ENCODE measurements around the gene LDLRAD3. TPM values are rescaled to one million over a fixed set of nuclear protein-coding genes. Genes with fewer than 3 reads are reported as not detected.
A peak's percentile ranks its signal among the peaks of the same experiment; 100 is the strongest.

Gene LDLRAD3
- total RNA-seq, 1 donor from 2014 or later: 14.9 TPM

GRCh38 chr11:36238881-36239280, 295.0 kb downstream of the LDLRAD3 start:
- H3K79me2 ChIP-seq (ENCODE audit: insufficient read depth, low read length): no peaks in the 10 kb centered on the region
- no peak for FAIRE-seq
- H3K27me3 Mint-ChIP-seq (ENCODE audit: low read depth, unreplicated experiment): peaks cover 6% of the 10 kb centered on the region
- H3K36me3 ChIP-seq (ENCODE audit: insufficient read depth, low read length): no peaks in the 10 kb centered on the region
- H4K20me1 ChIP-seq (ENCODE audit: insufficient read depth, low read length): no peaks in the 10 kb centered on the region
- peaks cover 4% of the 10 kb centered on the region for H3K4me1 ChIP-seq (ENCODE audit: insufficient read depth, low read length)
- H3K9me3 ChIP-seq (ENCODE audit: insufficient read depth, low read depth, low read length): no peaks in the 10 kb centered on the region
- H3K27me3 ChIP-seq (ENCODE audit: insufficient read depth, low read length): no peaks in the 10 kb centered on the region
- H3K9ac ChIP-seq (ENCODE audit: low read length): no peak overlapping the region
- no peak overlapping the region for H3K27ac Mint-ChIP-seq (ENCODE audit: unreplicated experiment)
- no peak overlapping the region for H3K27ac ChIP-seq (ENCODE audit: low read depth, low read length)
- DNase-seq (ENCODE audit: low read depth): no peak
- peaks cover 2% of the 10 kb centered on the region for H3K36me3 Mint-ChIP-seq (ENCODE audit: low read depth, unreplicated experiment)
- no peak overlapping the region for H3K4me2 ChIP-seq (ENCODE audit: low read length)
- peaks cover 6% of the 10 kb centered on the region for H3K4me1 Mint-ChIP-seq (ENCODE audit: low read depth, unreplicated experiment)
- no peak overlapping the region for H3K4me3 Mint-ChIP-seq (ENCODE audit: unreplicated experiment)
- no peak overlapping the region for H3K4me3 ChIP-seq (ENCODE audit: insufficient read depth, low read depth, low read length)
- TF ChIP-seq CTCF (IDR thresholded peaks at IDR 0.05; ENCODE audit: insufficient read depth, low read depth, low read length): no peak
- peaks cover 1% of the 10 kb centered on the region for H3K9me3 Mint-ChIP-seq (ENCODE audit: unreplicated experiment)
- no peak overlapping the region for H2AFZ ChIP-seq (ENCODE audit: low read depth, low read length)

GRCh38 chr11:36239636-36240035, 295.8 kb downstream of the LDLRAD3 start:
- Mint-ChIP-seq H3K4me3 (ENCODE audit: unreplicated experiment) (no peak overlapping the region), H3K27ac (ENCODE audit: unreplicated experiment) (no peak overlapping the region), H3K27me3 (ENCODE audit: low read depth, unreplicated experiment) (peaks cover 6% of the 10 kb centered on the region), H3K9me3 (ENCODE audit: unreplicated experiment) (peaks cover 1% of the 10 kb centered on the region), H3K4me1 (ENCODE audit: low read depth, unreplicated experiment) (peaks cover 6% of the 10 kb centered on the region), H3K36me3 (ENCODE audit: low read depth, unreplicated experiment) (peaks cover 2% of the 10 kb centered on the region)
- Histone ChIP-seq H3K9me3 (ENCODE audit: insufficient read depth, low read depth, low read length) (no peaks in the 10 kb centered on the region), H3K4me3 (ENCODE audit: insufficient read depth, low read depth, low read length) (no peak overlapping the region), H3K4me1 (ENCODE audit: insufficient read depth, low read length) (peaks cover 4% of the 10 kb centered on the region), H3K4me2 (ENCODE audit: low read length) (no peak overlapping the region), H2AFZ (ENCODE audit: low read depth, low read length) (no peak overlapping the region), H4K20me1 (ENCODE audit: insufficient read depth, low read length) (no peaks in the 10 kb centered on the region), H3K9ac (ENCODE audit: low read length) (no peak overlapping the region), H3K36me3 (ENCODE audit: insufficient read depth, low read length) (no peaks in the 10 kb centered on the region), H3K79me2 (ENCODE audit: insufficient read depth, low read length) (no peaks in the 10 kb centered on the region), H3K27ac (ENCODE audit: low read depth, low read length) (no peak overlapping the region), H3K27me3 (ENCODE audit: insufficient read depth, low read length) (no peaks in the 10 kb centered on the region)
- FAIRE-seq (no peak), DNase-seq (ENCODE audit: low read depth) (no peak)
- TF ChIP-seq EZH2 (IDR thresholded peaks at IDR 0.05; ENCODE audit: insufficient read depth, low read length) (no peak), CTCF (IDR thresholded peaks at IDR 0.05; ENCODE audit: insufficient read depth, low read depth, low read length) (no peak)

GRCh38 chr11:36240173-36240572, 296.3 kb downstream of the LDLRAD3 start:
- no peaks in the 10 kb centered on the region for H3K79me2 ChIP-seq (ENCODE audit: insufficient read depth, low read length)
- Mint-ChIP-seq H3K4me1 (ENCODE audit: low read depth, unreplicated experiment) (peaks cover 6% of the 10 kb centered on the region), H3K4me3 (ENCODE audit: unreplicated experiment) (no peak overlapping the region), H3K27ac (ENCODE audit: unreplicated experiment) (no peak overlapping the region), H3K27me3 (ENCODE audit: low read depth, unreplicated experiment) (peaks cover 6% of the 10 kb centered on the region), H3K36me3 (ENCODE audit: low read depth, unreplicated experiment) (peaks cover 2% of the 10 kb centered on the region), H3K9me3 (ENCODE audit: unreplicated experiment) (peaks cover 1% of the 10 kb centered on the region)
- no peak overlapping the region for H3K4me2 ChIP-seq (ENCODE audit: low read length)
- peaks cover 4% of the 10 kb centered on the region for H3K4me1 ChIP-seq (ENCODE audit: insufficient read depth, low read length)
- no peak for TF ChIP-seq EZH2 (IDR thresholded peaks at IDR 0.05; ENCODE audit: insufficient read depth, low read length)
- TF ChIP-seq CTCF (IDR thresholded peaks at IDR 0.05; ENCODE audit: insufficient read depth, low read depth, low read length): no peak
- no peaks in the 10 kb centered on the region for H4K20me1 ChIP-seq (ENCODE audit: insufficient read depth, low read length)
- H3K27me3 ChIP-seq (ENCODE audit: insufficient read depth, low read length): no peaks in the 10 kb centered on the region
- DNase-seq (ENCODE audit: low read depth): peak; percentile 41
- no peak for FAIRE-seq
- no peak overlapping the region for H3K27ac ChIP-seq (ENCODE audit: low read depth, low read length)
- H3K36me3 ChIP-seq (ENCODE audit: insufficient read depth, low read length): no peaks in the 10 kb centered on the region
- no peak overlapping the region for H3K4me3 ChIP-seq (ENCODE audit: insufficient read depth, low read depth, low read length)
- H3K9ac ChIP-seq (ENCODE audit: low read length): no peak overlapping the region
- no peaks in the 10 kb centered on the region for H3K9me3 ChIP-seq (ENCODE audit: insufficient read depth, low read depth, low read length)
- no peak overlapping the region for H2AFZ ChIP-seq (ENCODE audit: low read depth, low read length)
